Measurements from ENCODE around the gene BTN2A1. TPM values are rescaled to one million over a fixed set of nuclear protein-coding genes. Genes with fewer than 3 reads are reported as not detected.
"Not testable (repeated sequence)": the region's sequence is repeated elsewhere in the genome, so short reads cannot be mapped to it uniquely, and the experiment has no call there.

BTN2A1 gene
- total RNA-seq, 1 donor from 2014 or later, result 7.8 TPM

DNA sequence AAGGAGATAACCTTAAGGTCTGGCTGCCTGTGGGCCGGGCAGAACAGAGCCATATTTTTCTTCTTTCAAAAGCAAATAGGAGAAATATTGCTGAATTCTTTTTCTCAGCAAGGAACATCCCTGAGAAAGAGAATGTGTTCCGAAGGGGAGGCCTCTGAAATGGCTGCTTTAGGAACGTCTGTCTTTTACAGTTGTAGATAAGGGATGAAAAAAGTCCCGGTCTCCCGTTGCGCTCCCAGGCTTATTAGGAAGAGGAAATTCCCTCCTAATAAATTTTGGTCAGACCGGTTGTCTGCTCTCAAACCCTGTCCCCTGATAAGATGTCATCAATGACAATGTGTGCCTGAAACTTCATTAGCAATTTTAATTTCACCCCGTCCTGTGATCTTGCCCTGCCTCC lies 24.1 kb upstream of the BTN2A1 start:
- not testable (repeated sequence) for DNase-seq

DNA sequence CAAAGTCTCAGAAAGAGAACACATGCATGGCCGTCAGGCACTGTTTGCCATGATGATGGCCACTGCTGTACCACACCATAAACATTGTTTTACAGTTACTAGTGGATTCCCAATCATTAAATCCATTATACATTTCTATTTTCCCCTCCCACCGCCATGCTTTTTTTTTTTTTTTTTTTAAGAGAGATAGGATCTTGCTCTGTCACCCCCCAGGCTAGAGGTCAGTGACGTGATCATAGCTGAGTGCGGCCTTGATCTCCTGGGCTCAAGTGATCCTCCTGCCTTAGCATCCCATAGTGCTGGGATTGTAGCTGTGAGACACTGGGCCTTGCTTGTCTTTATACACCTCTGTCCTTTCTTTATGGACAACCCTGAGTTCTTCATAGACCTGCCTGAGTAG lies 21.7 kb upstream of the BTN2A1 start:
- no peak for DNase-seq

DNA sequence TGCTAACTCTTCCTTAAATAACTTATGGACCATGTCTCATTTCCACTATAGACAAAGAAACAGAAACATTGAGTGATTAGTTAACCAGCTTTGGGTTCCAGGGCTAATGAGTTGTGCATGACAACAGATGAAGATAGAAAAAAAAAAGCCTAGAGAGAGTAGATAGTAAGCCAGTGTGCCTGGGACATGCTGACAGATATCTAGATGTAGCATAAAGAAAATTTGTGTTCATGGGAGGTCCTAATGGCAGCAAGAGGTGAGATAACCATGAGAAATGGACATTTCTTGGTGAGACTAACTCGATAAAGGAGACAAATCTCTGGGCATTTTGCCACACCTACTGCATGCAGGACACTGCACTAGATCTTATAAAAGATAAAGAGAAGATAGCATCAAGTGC lies 20.2 kb upstream of the BTN2A1 start:
- no peak for DNase-seq

DNA sequence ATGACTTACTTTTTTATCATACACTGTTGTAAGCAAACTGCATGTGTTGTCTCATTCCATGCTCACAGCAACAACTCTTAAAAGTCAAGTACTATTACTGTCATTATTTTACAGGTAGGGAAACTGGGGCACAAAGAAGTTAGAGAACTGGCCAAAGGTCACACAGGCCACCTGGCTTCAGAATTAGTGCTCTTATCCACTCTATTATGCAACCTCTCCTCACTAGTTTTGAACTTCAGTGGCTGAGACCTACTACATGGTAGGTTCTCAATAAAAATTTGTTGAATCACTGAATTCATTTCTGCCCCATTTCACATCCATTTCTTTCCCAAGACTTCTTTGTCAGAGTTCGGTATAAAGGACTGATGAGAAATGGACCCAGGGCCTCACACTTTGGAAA lies 19.8 kb upstream of the BTN2A1 start:
- no peak for DNase-seq

DNA sequence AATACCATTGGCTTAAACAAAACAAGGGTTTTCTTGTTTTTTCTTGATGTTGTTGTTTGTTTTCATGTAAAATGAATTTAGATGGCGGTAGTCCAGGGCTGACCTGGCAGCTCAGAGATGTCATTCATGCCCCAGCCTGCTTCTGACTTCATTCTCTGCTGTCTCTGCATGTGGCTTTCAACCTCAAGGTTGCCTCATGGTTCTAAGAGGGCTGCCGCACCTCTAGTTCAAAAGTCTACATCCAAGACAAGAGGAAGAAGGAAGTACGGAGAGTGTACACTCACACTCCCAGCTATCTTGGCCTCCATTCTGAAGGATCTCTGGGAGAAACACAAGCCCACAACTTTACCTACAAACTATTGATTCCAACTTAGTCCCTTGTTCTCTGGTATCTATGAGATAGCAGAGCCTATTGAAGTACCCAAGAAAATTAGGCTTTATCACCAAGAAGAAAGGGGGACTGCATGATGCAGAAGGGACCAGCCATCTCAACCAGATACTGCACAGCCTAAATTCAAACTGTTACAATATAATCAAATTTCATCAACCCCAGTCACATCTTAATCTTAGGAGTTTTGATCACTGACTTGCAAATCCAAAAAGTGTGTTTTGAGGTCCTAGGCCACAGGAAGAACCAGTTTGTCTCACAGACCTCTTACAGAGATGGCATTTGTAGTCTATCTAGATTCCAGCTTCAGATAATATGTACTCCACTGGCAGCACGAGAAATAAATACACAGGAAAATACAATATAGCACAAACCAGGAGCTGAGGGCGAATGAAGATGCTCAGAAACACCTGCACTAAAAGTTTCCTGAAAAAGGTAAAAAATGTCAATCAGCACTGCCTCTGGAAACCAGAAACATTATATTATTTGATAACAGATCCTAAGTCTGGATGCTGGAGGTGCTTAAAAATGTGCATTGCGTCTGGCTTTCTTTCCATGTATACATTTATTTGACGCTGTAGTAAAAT lies 18.3 kb upstream of the BTN2A1 start:
- DNase-seq, result no peak

DNA sequence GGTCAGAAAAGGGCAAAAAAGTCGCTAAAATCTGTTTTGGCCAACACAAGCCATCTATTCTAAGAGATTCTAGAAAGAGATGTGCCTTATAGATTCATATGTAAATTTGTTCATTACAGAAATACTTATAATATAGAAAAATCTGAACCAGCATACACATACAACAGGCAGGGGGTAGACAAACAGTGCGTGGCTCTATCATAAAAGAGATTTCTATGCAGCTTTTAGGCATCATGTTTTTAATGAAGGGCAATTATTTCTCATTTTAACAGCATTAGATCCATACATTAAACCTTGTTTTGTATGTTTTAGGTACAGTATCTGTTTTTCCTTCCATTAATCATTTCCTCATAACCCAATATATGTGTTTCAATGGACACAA lies 16.8 kb upstream of the BTN2A1 start:
- no peak for DNase-seq

DNA sequence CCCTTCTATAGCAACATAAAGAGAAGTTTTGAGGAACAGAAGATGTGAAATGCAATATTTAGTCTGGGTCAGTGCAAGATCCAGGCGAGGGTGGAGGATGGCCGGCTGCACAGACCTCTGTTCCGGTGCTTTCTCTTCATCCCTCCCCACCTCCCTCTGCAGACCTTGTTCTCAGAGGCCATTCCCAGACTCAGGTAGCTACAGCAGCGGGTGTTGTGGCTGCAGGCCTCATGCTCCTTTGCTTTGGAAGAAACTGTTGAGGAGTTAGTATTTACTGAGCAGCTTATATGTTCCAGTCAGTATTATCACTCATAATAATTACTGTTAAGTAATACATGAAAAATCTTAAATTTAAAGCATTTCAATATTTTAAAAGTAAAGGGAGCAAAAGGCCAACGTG lies 15.8 kb upstream of the BTN2A1 start:
- DNase-seq, result no peak

DNA sequence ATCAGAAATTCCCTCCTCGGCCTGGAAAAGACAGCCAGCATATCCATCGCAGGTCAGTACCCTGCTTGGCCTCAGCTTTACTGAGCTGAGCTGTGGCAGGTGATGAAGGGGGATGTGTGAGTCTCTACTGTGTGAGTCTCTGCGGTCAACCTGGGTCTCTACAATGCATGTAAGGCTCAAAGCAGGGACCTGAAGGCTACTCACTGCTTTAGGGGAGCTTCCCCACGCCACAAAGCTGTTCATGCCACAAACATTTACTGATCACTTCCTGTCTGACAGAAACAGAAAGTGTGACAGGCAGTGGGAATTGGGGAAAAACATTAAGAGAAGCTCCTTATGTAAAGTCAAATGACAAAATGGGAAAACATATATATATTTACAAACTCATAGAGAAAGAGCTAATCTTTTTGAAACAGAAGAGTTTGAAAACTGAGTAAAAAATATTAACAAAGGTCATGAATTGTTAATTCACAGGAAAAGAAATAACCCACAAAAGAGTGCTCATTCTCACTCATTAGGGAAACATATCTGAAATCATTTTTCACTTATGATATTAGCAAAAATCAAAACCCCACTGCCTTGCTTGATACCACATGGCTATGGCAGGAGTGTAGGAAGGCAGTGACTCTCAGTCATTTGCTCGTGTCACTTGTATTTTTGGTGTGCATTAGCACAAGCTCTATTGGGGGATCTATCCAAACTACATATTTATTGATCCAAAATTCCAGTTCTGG lies 11.7 kb upstream of the BTN2A1 start:
- DNase-seq, result no peak

DNA sequence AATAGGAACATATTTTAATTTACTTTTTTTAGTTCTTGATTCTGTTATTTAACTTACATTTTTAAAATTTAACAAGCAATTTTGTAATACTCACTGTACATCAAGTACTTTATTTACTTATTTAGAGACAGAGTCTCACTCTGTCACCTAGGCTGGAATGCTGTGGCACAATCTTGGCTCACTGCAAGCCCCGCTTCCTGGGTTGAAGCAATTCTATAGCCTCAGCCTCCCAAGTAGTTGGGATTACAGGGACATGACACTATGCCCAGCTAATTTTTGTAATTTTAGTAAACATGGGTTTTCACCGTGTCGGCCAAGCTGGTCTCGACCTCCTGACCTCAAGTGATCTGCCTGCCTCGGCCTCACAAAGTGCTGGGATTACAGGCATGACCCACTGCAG lies 10.5 kb upstream of the BTN2A1 start:
- no peak for DNase-seq

DNA sequence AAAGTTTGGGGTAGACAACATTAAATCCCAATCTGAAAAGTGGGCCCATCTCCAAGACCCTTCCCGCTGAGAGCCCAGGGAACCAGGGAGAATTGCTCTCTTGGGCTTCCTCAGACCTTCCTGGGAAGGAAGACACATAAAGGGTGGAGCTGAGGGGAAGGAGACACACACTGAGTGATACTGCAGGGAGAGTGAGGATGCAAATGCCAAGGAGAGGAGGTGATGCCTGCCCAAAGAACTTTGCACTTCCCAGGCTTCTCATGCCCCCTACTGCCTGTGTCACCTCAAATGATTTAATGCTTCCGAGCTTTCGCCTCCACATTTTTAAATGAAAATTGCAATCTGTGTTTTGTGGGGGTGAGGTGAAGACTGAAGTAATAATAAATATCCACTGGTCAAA lies 7.5 kb upstream of the BTN2A1 start:
- DNase-seq, result no peak

DNA sequence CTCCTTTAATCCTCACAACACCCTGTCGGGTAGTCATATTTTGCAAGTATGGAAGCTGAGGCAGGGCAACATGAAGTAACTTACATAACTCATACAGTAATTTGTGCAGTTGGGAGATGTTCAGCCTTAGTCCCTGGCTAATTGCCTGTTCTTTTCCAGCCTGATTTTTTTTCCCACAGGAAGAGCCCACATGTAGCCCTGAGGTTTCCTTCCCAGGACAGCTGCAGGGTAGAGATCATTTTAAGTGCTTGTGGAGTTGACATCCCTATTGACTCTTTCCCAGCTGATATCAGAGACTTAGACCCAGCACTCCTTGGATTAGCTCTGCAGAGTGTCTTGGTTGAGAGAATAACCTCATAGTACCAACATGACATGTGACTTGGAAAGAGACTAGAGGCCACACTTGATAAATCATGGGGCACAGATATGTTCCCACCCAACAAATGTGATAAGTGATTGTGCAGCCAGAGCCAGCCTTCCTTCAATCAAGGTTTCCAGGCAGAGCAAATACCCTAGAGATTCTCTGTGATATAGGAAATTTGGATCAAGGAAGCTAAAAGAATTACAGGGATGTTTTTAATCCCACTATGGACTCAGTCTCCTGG lies 5.0 kb upstream of the BTN2A1 start:
- DNase-seq, result peak; percentile 4

DNA sequence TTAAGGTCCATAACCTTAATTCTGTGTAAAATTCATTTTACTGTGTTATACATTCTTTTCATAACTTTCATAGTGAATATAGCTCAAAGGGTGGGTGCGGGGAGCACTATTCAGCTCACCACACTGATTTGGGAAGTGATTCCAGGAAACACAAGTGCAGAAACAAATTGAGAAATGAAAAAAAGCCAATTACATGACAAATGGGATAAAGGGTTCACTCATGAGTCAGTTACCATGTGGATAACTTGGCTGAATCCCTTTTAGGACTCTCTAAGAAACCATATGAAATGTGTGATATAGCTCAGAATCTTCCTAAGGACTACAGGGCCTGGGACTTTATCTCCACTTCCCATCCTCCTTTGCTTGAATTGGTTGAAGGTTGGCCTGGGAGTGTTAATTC lies 3.1 kb upstream of the BTN2A1 start:
- no peak for DNase-seq

DNA sequence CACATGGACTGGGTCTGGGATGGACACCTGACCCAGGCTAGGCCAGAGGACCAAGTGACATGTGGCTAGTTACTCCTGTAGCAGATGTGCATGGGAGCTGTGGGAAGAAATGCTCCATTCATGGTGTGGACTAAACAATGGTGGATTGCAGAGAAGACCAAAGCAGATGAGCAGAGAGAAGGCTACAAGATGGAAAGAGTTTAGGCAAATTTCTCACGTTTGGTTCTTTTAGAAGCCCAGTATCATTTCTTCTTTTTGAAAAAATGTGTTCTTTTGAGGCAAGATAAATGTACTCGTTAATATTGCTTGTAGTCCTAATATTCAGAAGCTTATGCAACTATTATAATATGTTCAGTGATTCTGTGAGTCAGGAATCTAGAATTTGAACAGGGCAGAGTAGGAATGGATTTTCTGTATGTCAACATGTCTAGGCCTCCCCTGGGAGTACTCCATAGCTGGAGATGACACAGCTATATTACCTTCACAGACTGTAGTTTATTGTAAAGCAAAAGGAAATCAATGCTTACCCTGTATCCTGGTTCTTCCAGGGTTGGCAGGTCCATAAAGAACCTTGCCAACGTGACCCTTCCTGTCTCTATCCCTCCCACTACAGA lies 2.3 kb upstream of the BTN2A1 start:
- no peak for DNase-seq

DNA sequence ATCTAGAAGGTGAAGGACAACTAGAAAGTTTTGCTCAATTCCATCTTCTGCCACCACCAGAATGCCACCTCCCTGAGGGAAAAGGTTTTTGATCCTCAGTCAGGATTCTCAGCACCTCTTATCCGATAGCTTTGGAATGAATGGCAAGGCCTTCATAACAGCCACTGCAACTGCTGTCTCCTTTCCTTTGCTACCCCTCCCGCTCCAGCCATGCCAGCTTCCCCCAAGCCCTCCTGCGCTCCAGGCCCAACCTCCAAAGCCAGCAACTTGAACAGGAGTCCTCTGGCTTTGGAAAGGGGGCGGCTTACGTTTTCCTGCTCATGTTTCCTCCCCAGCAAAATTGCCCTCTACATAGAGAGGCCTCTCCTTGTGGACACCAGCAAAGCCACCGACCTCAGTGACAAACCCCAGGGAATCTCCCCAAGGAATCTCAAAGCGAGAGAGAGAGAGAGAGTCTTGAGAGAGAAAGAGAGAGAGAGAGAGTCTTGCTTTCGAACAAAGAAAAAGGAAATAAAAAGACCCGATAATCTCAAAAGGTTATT lies 420 bp upstream of the BTN2A1 start:
- peak; percentile 66 for DNase-seq

DNA sequence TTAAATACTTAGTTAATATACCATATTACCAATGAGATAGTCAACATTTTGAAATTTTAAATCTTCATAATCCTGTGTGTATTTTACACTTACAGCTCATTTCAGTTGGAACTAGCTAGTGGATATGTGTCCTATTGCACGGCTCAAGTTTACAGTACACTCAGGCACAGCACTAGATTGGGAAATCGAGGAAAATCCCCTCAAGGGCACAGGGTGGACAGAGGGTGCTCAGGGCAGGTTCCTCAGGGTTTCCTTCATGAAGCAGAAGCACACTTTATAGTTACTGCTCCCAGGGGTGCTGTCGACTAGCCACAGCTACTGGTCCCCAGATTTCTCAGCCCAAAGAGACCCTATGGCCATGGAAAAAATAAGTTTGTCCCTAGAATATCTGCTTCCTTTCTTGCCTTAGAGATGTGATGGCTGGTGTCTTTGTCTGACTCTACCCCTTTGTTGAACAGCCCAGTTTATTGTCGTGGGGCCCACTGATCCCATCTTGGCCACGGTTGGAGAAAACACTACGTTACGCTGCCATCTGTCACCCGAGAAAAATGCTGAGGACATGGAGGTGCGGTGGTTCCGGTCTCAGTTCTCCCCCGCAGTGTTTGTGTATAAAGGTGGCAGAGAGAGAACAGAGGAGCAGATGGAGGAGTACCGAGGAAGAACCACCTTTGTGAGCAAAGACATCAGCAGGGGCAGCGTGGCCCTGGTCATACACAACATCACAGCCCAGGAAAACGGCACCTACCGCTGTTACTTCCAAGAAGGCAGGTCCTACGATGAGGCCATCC lies 1.5 kb downstream of the BTN2A1 start:
- DNase-seq, result no peak

DNA sequence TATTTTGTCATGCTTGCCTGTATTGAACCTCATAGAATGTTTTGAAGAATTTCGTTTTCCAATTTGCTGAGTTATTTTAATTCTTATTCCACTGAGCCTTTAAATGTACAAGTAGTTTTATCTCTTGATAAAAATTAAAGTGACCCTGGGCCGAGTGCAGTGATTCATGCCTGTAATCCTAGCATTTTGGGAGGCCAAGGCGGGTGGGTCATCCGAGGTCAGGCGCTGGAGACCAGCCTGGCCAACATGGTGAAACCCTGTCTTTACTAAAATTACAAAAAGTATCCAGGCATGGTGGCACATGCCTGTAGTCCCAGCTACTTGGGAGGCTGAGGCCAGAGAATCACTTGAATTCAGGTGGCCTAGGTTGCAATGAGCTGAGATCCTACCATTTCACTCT lies 3.6 kb downstream of the BTN2A1 start:
- not testable (repeated sequence) for DNase-seq

DNA sequence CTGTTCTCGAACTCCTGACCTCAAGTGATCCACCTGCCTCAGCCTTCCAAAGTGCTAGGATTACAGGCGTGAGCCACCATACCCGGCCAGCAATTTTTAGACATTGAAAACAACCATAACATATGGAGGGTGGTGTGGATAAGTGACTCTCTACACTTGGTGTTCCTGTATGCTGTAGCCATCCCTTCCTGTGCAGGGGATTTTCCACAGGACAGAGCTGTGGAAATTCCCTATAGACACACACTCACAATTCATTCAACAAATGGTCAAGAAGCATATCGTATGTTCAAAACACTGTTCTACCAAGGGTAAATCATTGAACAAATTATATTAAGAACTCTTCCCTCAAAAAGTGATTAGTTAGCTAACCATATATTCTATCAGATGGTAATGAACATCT lies 6.3 kb downstream of the BTN2A1 start:
- peak; percentile 42 for DNase-seq

DNA sequence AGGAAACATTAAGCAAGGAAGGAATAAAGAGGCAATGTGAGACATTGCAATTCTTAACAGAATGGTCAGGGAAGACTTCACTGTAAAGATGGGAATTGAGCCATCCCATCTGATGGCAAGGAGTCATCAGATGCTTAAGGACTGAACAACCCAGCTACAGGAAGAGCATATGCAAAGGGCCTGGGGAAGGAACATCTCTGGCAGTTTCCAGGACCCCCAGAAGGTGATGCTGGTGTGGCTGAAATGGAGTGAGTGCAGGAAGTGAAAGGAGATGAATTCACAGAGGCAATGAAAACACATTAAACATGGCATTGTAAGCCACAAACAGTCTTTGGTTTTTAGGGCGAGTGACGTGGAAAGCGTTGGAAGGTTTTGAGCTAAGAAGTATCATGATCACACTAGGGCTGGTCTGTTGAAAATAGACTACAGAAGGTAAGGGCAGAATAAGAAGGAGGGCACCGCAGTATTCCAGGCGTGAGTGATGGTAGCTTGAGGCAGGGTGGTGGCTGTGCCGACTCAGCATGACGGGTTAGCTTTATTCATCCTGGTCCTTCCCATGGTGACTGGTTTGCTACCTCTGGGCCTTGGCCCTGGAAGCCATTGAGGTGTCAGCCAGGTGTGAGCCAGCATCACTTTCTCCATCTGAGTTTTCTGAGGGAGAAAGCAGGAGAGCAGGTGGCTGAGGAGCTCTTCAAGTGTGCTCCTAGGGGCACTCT lies 6.8 kb downstream of the BTN2A1 start:
- no peak for DNase-seq

DNA sequence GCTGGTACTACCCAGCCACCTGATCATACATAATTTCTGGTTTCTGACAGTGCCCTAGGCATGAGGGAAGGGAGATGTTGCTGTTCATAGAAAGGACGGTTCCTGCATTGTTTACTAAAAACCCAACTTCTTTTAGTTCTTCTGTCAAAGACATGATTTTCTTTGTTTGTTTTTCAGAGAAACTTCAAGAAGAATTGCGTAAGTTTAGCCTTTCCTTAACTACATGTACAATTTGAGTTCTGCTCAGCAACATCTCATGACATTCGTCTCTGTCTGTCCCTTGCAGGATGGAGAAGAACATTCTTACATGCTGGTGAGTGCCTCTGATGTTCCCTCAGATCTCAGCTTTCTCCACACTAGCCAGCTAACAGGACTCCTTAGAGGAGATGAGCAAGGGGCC lies 8.0 kb downstream of the BTN2A1 start:
- DNase-seq, result no peak

DNA sequence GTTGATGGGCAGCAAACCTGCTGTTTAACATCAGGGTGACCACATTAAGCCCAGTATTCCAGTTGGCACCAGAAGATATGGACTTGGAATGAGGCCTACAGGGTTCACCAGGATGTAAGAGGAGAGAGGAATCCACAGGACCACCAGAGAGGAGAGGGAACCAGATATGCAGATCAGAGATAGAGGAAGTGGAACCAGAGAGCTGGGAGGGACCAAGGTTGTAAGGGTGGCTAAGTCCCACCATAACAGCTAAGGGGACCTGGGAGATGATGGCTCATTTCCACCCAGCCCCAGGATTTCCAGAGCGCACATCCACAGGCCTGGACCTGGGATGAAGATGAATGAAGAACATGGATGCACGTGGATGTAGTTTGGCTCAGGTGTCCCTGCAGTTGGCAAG lies 11.1 kb downstream of the BTN2A1 start:
- no peak for DNase-seq

DNA sequence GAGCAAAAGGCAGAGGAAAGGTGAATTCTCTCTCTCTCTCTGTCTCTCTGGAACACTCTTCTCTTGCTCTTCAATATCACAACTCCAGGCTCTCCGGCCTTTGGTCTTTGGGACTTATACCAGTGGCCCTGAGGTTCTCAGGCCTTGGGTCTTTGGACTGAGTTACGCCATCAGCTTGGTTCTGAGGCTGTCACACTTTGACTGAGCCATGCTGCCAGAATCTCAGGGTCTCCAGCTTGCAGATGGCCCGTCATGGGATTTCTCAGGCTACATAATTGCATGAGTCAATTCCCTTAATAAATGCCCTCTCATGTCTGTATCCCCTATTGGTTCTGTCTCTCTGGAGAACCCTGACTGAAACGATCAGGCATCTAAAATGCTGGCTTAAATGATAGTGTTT lies 12.9 kb downstream of the BTN2A1 start:
- no peak for DNase-seq

Measured in dermis blood vessel endothelial cell (primary cell).